Measurements from ENCODE around the gene WNT4.

Gene WNT4

GRCh38 chr1:22129501-22130117 is 13.3 kb downstream of the WNT4 start:
- no peak for DNase-seq (ENCODE audit: low read depth in 2 of 2)

DNA sequence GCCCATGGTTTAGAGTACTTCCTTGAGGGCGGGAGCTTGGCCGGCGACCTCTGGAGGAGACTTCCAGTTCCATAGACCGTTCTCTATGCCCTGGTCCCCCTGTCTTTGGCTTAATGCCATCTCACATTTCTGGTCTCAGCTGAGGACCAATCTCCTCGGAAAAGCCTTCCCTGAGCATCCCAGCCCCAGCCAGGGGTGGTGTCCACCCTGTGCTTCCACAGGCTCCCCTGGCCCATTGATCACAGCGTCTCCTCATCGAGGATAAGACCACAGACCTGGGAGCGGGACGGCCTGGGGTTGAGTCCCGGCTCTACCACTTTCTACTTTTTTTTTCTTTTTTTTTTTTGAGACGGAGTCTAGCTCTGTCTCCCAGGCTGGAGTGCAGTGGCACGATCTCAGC is 14.5 kb downstream of the WNT4 start:
- no peak for DNase-seq (ENCODE audit: low read depth in 2 of 2)

- DNase-seq (ENCODE audit: low read depth in 2 of 2) = no peak
Measured at GRCh38 chr1:22127731-22128130, 15.2 kb downstream of the WNT4 start.

- DNase-seq (ENCODE audit: low read depth in 2 of 2) = no peak
Measured at GRCh38 chr1:22127248-22127647, 15.6 kb downstream of the WNT4 start.

DNA sequence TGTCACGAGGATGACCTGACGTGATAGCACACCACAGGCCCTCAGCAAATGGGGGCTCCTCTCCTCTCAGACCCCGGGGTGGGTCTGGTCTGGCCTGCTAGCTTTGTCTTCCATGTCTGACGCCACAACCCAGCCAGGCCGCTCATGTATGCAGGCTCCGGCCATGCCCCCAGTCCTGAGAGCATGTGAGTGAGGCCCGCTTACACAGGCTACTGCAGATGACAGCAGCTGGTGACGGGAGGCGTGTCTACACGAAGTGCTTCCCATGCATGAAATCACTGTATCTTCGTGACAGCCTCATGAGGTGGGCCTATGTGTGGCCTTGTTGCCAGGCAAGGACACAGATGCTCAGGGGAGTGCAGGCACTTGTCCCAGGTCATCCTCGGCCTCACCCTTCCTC is 16.4 kb downstream of the WNT4 start:
- DNase-seq (ENCODE audit: low read depth in 2 of 2) = no peak

DNA sequence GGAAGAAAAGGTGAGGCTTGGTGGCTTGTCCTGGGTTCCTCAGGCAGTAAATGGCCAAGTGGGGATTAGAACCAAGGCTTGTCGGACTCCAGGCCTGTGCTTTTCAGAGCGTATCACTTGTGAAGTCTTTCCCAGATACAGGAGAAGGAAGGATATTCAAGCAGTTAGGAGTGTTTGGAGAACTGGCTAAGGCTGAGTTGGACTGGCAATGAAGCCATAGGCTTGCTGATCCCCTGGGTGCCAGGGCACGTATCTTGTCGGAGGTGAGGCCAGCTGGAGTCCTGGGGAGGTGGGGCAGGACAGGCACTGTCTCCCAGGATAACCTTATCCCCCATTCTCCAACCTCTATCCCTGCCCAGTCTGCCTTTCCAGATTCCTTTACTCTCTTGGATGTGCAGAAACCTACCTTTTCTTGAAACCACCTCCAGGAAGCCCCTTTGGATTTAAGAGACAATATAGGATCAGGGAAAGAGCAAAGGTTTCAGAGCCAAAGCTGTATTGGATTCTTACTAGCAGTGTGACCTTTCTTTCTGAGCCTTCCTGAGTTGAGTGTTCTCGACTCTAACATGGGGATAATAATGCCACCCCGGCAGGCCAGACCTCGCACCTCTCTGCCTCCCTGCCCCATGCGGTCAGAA is 18.2 kb downstream of the WNT4 start:
- DNase-seq (ENCODE audit: low read depth in 2 of 2) = no peak

GRCh38 chr1:22123901-22124404 is 18.9 kb downstream of the WNT4 start:
- DNase-seq (ENCODE audit: low read depth in 2 of 2) = no peak

- no peak for DNase-seq (ENCODE audit: low read depth in 2 of 2)
Measured at GRCh38 chr1:22123071-22123390, 19.9 kb downstream of the WNT4 start.

DNA sequence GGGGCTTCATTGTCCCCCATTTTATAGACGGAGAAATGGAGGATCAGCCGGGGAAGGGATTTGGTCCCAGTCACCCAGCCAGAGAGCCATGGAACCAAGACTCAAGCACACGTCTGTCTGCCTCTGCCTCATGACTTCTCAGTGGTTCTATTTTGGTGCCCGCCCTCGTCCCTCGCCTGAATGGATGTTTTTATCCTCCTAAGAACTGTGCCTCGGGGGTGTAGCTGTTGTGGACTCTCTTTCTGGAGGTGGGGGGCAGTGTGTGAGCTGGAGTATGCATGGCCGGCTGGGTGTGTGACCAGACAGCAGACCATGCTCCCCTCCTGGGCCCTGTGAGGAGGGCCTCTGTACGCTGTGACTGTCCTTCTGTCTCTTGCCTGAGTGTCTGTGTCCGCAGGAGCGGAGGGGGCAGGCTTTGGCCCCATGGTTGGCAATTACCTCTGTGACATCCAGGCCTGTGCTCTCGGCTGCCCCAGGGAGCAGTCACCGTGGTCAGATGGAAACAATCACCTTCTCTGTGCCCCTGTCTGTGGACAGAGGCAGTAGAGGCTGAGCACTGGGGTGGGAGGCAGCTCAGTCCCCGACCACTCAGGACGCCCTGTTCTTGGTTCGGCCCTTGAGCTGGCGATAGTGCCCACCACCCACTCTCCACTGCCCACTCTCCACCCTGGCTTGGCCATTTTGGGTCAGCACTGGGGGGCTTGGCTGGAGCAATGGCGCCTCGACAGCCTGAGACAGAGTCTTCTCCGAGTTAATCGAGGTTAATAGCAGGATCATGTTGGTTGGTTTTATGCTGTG is 20.4 kb downstream of the WNT4 start:
- no peak for DNase-seq (ENCODE audit: low read depth in 2 of 2)

- DNase-seq (ENCODE audit: low read depth in 2 of 2) = no peak
Measured at GRCh38 chr1:22121421-22121911, 21.4 kb downstream of the WNT4 start.

DNA sequence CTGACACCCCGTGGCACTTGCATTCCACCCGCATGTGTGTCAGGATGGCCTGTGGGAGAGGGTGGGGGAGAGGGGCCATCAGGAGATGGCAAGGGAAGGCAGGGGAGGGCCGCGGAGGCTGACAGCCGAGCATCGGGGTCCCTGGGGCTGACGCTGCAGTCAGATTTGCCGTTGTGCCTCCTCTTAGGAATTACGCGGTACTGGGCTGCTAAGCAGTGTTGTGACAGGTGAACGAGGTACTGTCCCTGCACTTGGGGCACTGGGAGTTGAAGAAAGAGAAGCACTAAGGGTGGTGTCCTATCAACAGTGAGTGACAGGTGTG is 22.5 kb downstream of the WNT4 start:
- DNase-seq (ENCODE audit: low read depth in 2 of 2) = no peak

GRCh38 chr1:22119626-22120468 is 23.1 kb downstream of the WNT4 start:
- DNase-seq (ENCODE audit: low read depth in 2 of 2) = no peak

GRCh38 chr1:22118291-22118992 is 24.5 kb downstream of the WNT4 start:
- DNase-seq (ENCODE audit: low read depth in 2 of 2) = no peak

DNA sequence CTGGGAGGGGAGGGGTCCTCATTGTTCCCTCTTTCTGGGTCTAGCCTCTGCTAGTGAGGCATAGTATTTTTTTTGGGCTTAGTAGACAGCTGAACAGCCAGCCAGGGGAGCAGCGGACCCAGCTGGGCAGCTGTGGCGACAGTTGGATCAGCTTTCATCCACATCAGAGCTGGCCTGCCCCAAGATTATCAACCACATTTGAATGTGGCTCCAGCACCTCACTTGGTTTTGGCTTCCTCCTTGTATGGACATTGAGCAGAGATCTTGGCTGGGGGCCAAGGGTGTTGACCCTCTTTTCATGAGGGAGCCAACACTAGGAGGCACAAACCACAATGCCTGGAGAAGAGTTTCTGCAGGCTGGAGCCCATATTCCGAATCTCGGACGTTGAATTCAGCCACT is 25.0 kb downstream of the WNT4 start:
- no peak for DNase-seq (ENCODE audit: low read depth in 2 of 2)

GRCh38 chr1:22117238-22117637 is 25.7 kb downstream of the WNT4 start:
- DNase-seq (ENCODE audit: low read depth in 2 of 2) = no peak

- DNase-seq (ENCODE audit: low read depth in 2 of 2) = no peak
Measured at GRCh38 chr1:22115286-22115685, 27.6 kb downstream of the WNT4 start.

DNA sequence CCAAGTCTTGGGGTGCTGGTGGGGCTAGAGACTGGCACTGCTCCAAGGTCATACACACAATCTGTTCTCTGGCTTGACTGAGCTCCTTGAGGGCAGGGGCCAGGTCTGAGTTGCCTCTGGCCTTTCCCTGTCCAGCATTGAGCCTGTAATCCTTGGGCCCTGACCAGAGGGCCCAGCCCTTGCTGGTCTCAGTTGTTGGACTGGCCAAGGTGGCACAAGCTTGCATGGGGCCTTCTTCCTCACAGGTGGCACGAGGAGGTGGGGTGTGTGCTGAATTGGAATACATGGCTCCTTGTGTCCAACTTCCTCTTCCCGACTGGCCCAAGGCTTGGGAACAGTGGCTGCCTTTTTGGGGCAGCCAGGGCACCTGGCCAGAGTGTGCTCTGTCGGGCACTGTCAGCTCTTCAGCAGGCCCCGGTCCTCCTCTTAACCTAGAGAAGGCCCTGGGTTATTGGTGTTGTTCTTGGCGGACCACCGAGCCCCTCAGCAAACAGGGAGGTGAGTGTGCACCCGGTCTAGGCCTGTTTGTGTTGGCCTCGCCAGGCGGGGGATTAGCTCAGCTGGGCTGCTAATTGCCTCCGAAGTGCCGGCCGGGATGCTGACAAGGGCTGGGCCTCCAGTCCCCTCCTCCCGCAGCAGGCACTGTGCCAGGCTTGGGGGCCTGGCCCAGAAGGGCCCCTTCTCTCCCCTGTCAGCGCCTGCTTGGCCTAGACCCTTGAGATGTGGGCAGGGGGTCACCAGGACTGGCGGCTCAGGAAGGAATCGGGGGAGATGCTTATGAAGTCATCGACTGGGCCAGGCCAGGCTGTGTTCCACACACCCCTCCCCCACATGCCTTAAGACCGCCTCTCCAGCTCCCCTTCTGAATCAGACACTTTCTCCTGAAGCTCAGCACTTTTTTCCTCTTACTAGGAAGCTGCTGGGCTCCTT is 28.5 kb downstream of the WNT4 start:
- DNase-seq (ENCODE audit: low read depth in 2 of 2) = no peak

DNA sequence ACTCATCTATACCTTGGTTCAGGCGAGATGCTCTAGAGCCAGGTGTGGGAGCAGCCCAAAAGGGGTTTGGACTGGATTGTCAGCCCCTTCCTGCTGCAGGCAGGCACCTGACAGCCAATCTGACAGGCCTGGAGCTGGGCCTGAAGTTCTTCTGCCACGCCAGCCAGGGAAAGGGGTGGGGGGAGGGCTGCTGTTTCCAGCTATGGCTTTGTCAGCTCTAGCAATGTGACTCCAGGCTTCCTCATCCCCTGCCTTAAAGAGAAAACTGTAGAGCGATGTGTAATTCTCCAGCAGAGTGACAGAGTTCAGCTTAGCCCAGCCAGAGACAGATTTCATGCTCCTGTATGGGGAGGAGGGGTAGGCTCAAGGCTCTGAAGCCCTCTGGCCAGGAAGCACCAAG is 30.3 kb downstream of the WNT4 start:
- DNase-seq (ENCODE audit: low read depth in 2 of 2) = no peak

- no peak for DNase-seq (ENCODE audit: low read depth in 2 of 2)
Measured at GRCh38 chr1:22111620-22112019, 31.3 kb downstream of the WNT4 start.

- no peak for DNase-seq (ENCODE audit: low read depth in 2 of 2)
Measured at GRCh38 chr1:22111115-22111514, 31.8 kb downstream of the WNT4 start.

Data from stimulated activated CD8-positive, alpha-beta memory T cell treated with anti-CD3 and anti-CD28 coated beads, Interleukin-2, amount 100 ng/mL, for 48 hours (primary cell).